Esophagus squamous epithelium (tissue), 4 donors: ENCODE data around the gene SERPINB11.
"Not testable (repeated sequence)": the region's sequence is repeated elsewhere in the genome, so short reads cannot be mapped to it uniquely, and the experiment has no call there.

Experiments
- CTCF ChIP-seq, 6 experiments: fragments of 450-650 bp in 4 of 6; fragments of 200-600 bp in 2 of 6; sonication (generic) in 2 of 6; IDR thresholded peaks; one replicate each; pipeline ENCODE4 v1.5.1; 2016 to 2019; ENCODE audit warnings: antibody characterized with exemption in 6 of 6, mild to moderate bottlenecking in 4 of 6, moderate library complexity in 4 of 6
- POLR2A ChIP-seq, 4 donors: fragments of 450-650 bp; IDR thresholded peaks; one replicate each; pipeline ENCODE4 v1.6.1; 2017; ENCODE audit warnings: antibody characterized with exemption in 4 of 4, mild to moderate bottlenecking in 4 of 4, moderate library complexity in 3 of 4

DNA sequence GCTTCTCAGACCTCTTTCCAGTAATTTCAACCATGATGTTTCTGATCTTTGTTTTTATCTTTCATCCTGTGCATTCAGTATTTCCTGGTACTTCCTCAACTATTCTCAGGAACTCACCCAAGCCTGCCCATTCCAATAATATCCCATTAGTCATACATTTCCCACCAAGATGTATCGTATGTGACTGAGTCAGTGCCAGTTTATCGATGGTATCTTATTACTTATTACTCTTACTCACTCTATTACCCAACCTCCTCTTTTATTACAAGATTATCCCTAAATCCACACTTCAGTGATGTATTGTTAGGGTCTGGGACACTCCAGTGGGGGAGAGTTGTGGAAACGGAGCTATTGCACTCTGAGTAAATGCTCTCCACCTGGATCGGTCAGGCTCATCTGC is 43.8 kb upstream of the SERPINB11 start:
- not testable (repeated sequence) for TF ChIP-seq CTCF, POLR2A (IDR thresholded peaks at IDR 0.05)
